ENCODE results near the gene ZNF516. TPM values are rescaled to one million over a fixed set of nuclear protein-coding genes. Genes with fewer than 3 reads are reported as not detected.
A peak's percentile ranks its signal among the peaks of the same experiment; 100 is the strongest.

The ZNF516 gene
- total RNA-seq, 2 donors from 2014 or later = 24.3 to 32.5 TPM

DNA sequence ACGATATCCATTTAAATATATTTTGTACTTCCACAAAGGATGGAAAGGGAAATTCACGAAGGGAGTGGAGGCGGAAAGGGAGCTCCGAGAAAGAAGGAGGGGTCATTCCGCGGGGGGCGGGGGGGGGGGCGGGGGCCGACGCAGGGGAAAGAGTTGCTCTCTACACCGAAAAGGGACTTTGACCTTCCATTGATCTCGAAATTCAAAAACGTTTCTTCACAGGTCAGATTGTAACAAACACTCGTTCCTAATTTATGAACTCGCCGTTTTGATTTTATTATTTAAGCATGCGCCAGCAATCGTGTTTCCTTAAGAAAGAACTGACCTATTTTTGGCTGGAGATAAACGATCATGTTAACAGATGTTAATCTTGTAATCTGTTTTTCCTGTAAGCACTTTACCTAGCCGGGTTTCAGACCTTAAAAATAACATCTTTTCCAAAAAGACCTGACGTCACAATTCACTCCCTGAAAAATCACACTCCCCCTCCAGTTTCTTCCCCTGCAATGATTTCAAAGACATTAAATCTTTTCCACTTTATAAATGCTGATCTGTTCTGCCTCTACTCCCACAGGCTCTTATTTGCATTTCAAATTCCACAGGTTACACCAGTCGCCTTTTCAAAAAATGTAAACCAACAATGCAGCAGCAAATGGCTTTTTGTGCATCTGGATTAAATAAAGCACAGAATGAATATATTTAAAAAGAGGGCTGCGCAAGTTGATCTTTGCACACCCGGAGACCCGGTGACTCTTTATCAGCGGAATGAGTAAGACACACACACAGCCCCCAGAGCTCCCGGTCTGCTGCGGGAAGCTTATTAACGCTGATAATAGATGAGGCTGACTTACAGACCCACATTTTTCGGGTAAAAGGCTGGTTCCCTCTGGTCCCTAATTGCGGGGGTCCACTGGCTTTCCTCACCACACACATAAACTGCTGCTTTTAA is 1.6 kb downstream of the ZNF516 start:
- intact Hi-C loops (cut with DNase I) = no loop called here
- peak; percentile 49 for DNase-seq (ENCODE audit: low spot score)

- intact Hi-C loops (cut with DNase I) = no loop called here
- peak; percentile 100 for DNase-seq (ENCODE audit: low spot score)
Observed at GRCh38 chr18:76492669-76493212, 2.3 kb downstream of the ZNF516 start.

GRCh38 chr18:76491776-76492668 is 3.0 kb downstream of the ZNF516 start:
- intact Hi-C loops (cut with DNase I) = no loop called here
- DNase-seq (ENCODE audit: low spot score) = peak; percentile 88

DNA sequence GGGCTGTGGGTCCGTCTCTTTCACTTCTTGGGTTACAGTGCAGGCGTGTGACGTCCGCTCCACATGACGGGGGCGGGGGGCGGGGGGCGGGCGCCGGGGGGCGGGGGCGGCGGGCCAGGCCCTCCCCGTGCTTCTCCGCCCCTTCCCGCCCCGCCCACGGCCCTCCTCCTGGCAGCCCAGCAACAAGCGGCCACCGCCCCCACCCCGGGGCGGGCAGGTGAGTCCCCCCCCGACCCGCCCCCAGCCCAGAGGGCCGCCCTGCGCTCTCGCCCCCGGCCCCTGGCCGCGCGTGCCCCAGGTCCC is 3.6 kb downstream of the ZNF516 start:
- intact Hi-C loops (cut with DNase I) = no loop called here
- peak; percentile 87 for DNase-seq (ENCODE audit: low spot score)

DNA sequence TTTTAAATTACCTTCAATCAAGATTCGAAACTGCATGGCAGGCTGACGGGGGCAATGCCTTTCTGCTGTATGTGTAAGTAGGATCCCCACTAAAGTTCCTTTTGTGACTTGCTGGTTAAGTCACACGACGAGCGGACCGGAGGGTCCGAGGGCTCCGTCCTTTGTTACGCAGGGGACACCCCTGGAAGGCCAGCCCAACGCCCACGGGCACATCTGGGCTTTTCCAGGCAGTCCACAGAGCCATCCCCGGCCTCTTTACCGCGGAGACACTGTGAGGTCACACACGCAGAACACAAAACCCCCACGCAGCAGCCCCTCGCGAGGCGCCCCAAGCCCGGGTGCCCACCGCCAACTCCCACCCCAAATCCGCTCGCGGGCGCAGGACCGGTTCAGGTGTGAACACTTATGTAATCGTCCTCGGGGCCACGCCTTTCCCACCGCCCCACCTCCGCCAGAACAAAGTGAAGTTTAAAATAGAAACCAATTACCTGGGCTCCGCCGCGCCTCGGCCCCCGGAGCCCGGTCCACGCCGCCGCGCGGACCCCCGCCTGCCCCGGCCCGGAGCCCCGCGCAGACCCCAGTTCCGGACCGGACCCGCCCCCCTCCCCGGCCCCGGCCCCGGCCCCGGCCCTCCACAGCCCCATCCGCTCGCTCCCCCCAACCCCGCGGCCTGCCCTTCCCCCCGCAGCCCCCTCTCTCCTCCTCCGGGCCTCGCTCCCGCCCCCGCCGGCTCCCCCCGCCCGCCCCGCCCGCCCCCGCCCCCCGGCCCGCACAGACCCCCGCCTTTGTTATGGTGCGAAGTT is 4.2 kb downstream of the ZNF516 start:
- intact Hi-C loops (cut with DNase I) = no loop called here
- peak; percentile 80 for DNase-seq (ENCODE audit: low spot score)

GRCh38 chr18:76490033-76490432 is 5.0 kb downstream of the ZNF516 start:
- intact Hi-C loops (cut with DNase I) = no loop called here
- DNase-seq (ENCODE audit: low spot score) = no peak

DNA sequence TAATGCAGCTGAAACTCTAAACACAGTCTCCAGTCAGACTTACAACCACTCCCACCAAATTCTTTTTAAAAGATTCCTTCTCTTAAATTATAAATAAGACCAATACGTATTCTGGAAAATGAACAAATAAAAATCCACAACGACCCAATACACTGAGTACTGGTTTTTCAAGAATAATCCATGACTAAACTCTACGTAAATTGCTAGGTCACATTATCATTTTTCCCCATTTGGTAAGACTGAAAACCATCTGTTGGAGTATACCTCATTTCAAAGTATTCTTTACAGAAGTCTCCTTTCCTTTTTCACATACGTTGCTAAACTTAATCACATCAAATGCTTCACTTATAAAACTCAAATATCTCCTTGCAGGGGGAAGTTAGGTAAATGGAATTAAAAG is 6.0 kb downstream of the ZNF516 start:
- intact Hi-C loops (cut with DNase I) = no loop called here
- no peak for DNase-seq (ENCODE audit: low spot score)

- peak; percentile 47 for DNase-seq (ENCODE audit: low spot score)
- intact Hi-C loops (cut with DNase I) = no loop called here
Observed at GRCh38 chr18:76488190-76488589, 6.9 kb downstream of the ZNF516 start.

- no peak for DNase-seq (ENCODE audit: low spot score)
- intact Hi-C loops (cut with DNase I) = loop anchor here in 1 of 2 donors (2.0 kb wide), 1 partner anchor 29 kb away; no protein-coding TSS in a partner anchor
Observed at GRCh38 chr18:76487782-76488181, 7.3 kb downstream of the ZNF516 start.

GRCh38 chr18:76487070-76487469 is 8.0 kb downstream of the ZNF516 start:
- no peak for DNase-seq (ENCODE audit: low spot score)
- intact Hi-C loops (cut with DNase I) = loop anchor here in 1 of 2 donors (2.0 kb wide), 1 partner anchor 28 kb away; no protein-coding TSS in a partner anchor

- no peak for DNase-seq (ENCODE audit: low spot score)
- intact Hi-C loops (cut with DNase I) = loop anchor here in 1 of 2 donors (2.0 kb wide), 1 partner anchor 28 kb away; no protein-coding TSS in a partner anchor
Observed at GRCh38 chr18:76486574-76486973, 8.5 kb downstream of the ZNF516 start.

- intact Hi-C loops (cut with DNase I) = loop anchor here in 1 of 2 donors (2.0 kb wide), 1 partner anchor 27 kb away; no protein-coding TSS in a partner anchor
- DNase-seq (ENCODE audit: low spot score) = no peak
Observed at GRCh38 chr18:76486038-76486437, 9.0 kb downstream of the ZNF516 start.

DNA sequence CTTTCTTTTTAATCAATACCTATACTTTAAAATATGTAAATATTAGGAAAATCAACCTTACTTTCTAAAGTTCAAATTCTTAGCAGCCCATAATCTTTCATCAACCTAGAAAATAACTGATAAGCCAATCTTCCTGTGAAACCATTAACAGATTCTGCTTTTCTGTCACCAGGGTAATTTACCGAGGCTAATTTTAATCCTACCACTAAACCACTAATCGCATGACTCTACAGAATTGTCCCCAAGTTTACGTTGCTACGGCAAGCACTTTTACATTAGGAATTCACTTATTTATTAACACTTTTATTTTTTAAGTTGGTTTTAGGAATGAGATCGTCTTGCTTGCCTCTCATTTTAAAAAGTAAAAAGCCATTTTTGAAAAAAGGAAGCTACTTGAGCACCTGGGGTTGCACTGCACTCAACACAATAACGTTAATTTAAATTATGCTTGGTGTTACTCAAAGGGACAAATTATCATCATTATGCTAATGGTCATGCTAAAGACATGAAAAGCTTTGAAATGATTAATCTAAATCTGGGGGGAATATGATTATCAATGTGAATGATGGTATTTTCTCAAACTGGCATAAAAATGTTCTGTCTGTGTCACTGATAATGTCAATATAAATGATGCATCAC is 10.2 kb downstream of the ZNF516 start:
- no peak for DNase-seq (ENCODE audit: low spot score)
- intact Hi-C loops (cut with DNase I) = no loop called here

- DNase-seq (ENCODE audit: low spot score) = peak; percentile 64
- intact Hi-C loops (cut with DNase I) = no loop called here
Observed at GRCh38 chr18:76483780-76484179, 11.3 kb downstream of the ZNF516 start.

GRCh38 chr18:76482971-76483691 is 11.9 kb downstream of the ZNF516 start:
- intact Hi-C loops (cut with DNase I) = no loop called here
- peak; percentile 48 for DNase-seq (ENCODE audit: low spot score)

GRCh38 chr18:76482267-76482666 is 12.8 kb downstream of the ZNF516 start:
- DNase-seq (ENCODE audit: low spot score) = peak; percentile 69
- intact Hi-C loops (cut with DNase I) = no loop called here

DNA sequence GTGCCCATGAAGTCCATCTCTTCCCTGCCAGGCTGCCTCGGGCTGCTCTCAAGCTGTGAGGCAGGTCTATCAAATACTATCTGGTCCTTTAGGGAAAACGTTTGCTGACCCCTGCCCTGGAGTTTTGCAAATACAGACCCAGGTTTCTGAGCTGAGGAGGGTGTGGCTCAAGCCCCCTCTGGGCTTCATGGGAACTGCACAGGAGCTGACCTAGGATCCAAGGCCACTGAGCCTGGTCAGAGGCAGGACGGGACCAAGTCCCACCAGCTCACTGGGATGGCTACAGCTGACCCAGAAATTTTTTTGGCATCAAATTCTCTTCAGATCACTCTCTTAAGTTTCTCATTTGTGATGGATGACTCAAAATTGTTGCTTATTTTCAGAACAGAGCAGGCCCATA is 14.1 kb downstream of the ZNF516 start:
- intact Hi-C loops (cut with DNase I) = no loop called here
- peak; percentile 18 for DNase-seq (ENCODE audit: low spot score)
